ENCODE data around the gene PANK4.

Gene PANK4

DNA sequence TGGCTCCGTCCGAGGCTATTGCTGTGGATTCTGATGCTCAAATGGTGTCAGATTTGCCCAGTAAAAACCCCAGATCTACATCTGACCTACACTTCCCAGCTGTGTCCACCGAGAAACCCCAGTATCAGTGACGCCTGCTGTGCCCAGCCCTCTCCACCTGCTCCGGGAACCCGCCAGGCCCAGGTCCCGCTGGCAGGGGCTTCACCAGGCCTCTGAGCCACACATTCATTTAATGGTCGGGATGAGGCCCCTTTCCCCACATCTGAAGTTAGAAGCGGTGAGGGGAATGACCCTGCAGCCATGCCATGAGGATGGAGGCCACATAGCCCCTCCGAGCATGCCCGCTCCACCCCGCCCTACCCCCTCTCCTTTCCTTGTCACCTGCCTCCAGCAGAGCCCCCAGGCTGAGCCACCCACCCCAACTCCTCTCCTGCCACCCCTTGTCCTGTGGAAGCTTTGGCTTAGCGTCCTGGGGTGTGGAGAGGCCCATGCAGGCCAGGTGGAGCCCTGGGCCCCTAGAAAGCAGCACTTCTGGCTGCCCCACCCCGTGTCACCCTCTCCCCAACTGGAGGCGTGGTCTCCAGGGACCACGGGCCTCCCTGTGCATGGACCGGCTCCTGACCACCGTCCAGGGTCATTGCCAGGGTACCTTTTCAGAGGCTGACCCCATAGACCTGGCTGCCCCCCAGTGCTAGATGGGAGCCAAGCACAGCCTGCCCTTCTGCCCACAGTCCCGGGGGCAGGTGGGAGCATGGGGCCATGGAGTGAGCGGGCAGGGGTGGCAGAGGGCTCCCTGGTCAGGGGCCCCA, 37.8 kb upstream of the PANK4 start:
- no peaks in the 10 kb centered on the region for H3K4me1 Mint-ChIP-seq

DNA sequence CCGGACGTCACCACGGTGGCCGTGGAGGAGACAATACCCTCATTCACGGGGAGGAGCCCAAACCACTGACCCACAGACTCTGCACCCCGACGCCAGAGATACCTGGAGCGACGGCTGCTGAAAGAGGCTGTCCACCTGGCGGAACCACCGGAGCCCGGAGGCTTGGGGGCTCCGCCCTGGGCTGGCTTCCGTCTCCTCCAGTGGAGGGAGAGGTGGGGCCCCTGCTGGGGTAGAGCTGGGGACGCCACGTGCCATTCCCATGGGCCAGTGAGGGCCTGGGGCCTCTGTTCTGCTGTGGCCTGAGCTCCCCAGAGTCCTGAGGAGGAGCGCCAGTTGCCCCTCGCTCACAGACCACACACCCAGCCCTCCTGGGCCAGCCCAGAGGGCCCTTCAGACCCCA, 36.8 kb upstream of the PANK4 start:
- Mint-ChIP-seq H3K36me3 (ENCODE audit: low read depth) (no peaks in the 10 kb centered on the region), H3K4me3 (no peak overlapping the region), H3K27me3 (ENCODE audit: low read depth) (peaks cover 12% of the 10 kb centered on the region), H3K9me3 (no peaks in the 10 kb centered on the region), H3K4me1 (no peaks in the 10 kb centered on the region), H3K27ac (no peak overlapping the region)
- no peak for TF ChIP-seq CTCF (IDR thresholded peaks at IDR 0.05; ENCODE audit: unreplicated experiment in 3 of 3)

More for the DNA sequence above, 37.8 kb upstream of the PANK4 start:
- Mint-ChIP-seq H3K27me3 (ENCODE audit: low read depth) (peaks cover 12% of the 10 kb centered on the region), H3K36me3 (ENCODE audit: low read depth) (no peaks in the 10 kb centered on the region), H3K9me3 (no peaks in the 10 kb centered on the region), H3K4me3 (no peak overlapping the region), H3K27ac (no peak overlapping the region)
- TF ChIP-seq CTCF (IDR thresholded peaks at IDR 0.05; ENCODE audit: unreplicated experiment in 3 of 3): no peak

DNA sequence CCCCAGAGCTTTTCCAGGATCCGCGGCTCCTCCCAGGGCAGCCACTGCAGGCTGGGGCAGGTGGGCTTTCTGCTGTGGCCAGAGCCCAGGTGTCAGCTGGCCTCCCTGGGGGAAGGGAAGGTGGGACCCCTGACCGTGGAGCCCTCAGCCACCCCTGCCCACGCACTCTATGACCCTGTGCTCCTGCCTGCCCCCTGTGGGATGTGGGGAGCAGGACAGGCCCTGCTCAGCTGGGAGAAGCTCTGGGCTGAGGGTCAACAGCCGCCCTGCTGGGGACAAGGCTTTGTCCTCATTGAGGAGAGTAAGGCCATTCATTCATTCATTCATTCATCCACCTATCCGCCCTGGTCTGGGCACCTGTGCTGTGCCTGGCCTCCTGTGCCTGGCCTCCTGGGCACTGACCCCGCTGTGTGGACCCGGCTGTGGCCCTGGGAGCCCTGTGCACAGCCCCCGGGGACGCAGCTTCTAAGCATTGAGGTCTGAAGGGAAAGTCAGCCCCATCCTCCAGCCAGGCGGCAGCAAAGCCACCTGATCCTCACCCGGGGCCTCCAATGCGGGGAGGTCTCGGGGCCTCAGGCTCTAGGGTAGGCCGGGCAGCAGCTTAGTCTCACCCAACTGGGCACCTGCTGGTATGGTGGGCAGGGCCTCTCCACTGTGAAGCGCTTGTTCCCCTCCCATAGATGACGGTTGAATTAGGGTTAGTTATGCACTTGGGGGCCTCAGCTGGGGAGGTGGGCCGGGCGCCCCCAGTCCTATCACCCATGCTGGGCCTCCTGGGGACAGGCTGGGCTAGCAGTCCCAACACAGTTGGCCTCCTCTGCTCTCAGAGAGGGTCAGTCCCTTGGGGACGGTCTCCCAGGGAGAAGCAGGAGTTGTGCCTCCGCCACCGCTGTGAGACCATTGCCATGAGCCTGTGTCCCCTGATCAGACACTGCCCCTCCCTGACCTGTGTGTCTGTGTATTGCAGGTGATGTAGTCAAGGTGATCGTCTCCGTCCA, 35.8 kb upstream of the PANK4 start:
- peak in 1 of 3 experiments; percentile 15 for TF ChIP-seq CTCF (IDR thresholded peaks at IDR 0.05; ENCODE audit: unreplicated experiment in 3 of 3)
- H3K27me3 Mint-ChIP-seq (ENCODE audit: low read depth): peaks cover 12% of the 10 kb centered on the region
- H3K4me1 Mint-ChIP-seq: no peaks in the 10 kb centered on the region
- no peak overlapping the region for H3K27ac Mint-ChIP-seq
- no peaks in the 10 kb centered on the region for H3K9me3 Mint-ChIP-seq
- H3K4me3 Mint-ChIP-seq: no peak overlapping the region
- H3K36me3 Mint-ChIP-seq (ENCODE audit: low read depth): no peaks in the 10 kb centered on the region

GRCh38 chr1:2561446-2561845, 35.0 kb upstream of the PANK4 start:
- no peak for TF ChIP-seq CTCF (IDR thresholded peaks at IDR 0.05; ENCODE audit: unreplicated experiment in 3 of 3)
- no peaks in the 10 kb centered on the region for H3K9me3 Mint-ChIP-seq
- peak overlapping the region in 1 of 3 experiments; percentile 12 for H3K4me3 Mint-ChIP-seq
- H3K36me3 Mint-ChIP-seq (ENCODE audit: low read depth): no peaks in the 10 kb centered on the region
- peaks cover 2% of the 10 kb centered on the region for H3K4me1 Mint-ChIP-seq
- H3K27me3 Mint-ChIP-seq (ENCODE audit: low read depth): peaks cover 14% of the 10 kb centered on the region
- no peak overlapping the region for H3K27ac Mint-ChIP-seq

- H3K4me3 Mint-ChIP-seq: no peak overlapping the region
- H3K27ac Mint-ChIP-seq: no peak overlapping the region
- peaks cover 13% of the 10 kb centered on the region for H3K27me3 Mint-ChIP-seq (ENCODE audit: low read depth)
- no peaks in the 10 kb centered on the region for H3K36me3 Mint-ChIP-seq (ENCODE audit: low read depth)
- TF ChIP-seq CTCF (IDR thresholded peaks at IDR 0.05; ENCODE audit: unreplicated experiment in 3 of 3): no peak
- no peaks in the 10 kb centered on the region for H3K9me3 Mint-ChIP-seq
- peaks cover 7% of the 10 kb centered on the region for H3K4me1 Mint-ChIP-seq
Observed at GRCh38 chr1:2560299-2561073, 34.1 kb upstream of the PANK4 start.
